ENCODE results near the gene TRABD2A.

TRABD2A gene

GRCh38 chr2:84833481-84834150 lies 47.3 kb downstream of the TRABD2A start:
- Histone ChIP-seq H3K27ac (ENCODE audit: low read depth, low read length) (no peak overlapping the region), H3K36me3 (ENCODE audit: insufficient read depth, low read length) (peaks cover 21% of the 10 kb centered on the region), H3K79me2 (ENCODE audit: control insufficient read depth, insufficient read depth, low read length, unreplicated experiment) (no peaks in the 10 kb centered on the region), H3K4me3 (ENCODE audit: low read depth, low read length) (no peak overlapping the region), H2AFZ (ENCODE audit: low read length, unreplicated experiment) (no peak overlapping the region), H3K27me3 (ENCODE audit: insufficient read depth, low read length) (no peaks in the 10 kb centered on the region), H3K4me1 (ENCODE audit: control insufficient read depth, insufficient read depth, low read length, unreplicated experiment) (no peaks in the 10 kb centered on the region)

GRCh38 chr2:84832772-84833461 lies 48.0 kb downstream of the TRABD2A start:
- Histone ChIP-seq H3K27ac (ENCODE audit: low read depth, low read length) (no peak overlapping the region), H3K79me2 (ENCODE audit: control insufficient read depth, insufficient read depth, low read length, unreplicated experiment) (no peaks in the 10 kb centered on the region), H3K4me1 (ENCODE audit: control insufficient read depth, insufficient read depth, low read length, unreplicated experiment) (no peaks in the 10 kb centered on the region), H3K27me3 (ENCODE audit: insufficient read depth, low read length) (no peaks in the 10 kb centered on the region), H3K36me3 (ENCODE audit: insufficient read depth, low read length) (peaks cover 14% of the 10 kb centered on the region), H3K4me3 (ENCODE audit: low read depth, low read length) (no peak overlapping the region), H2AFZ (ENCODE audit: low read length, unreplicated experiment) (no peak overlapping the region)

DNA sequence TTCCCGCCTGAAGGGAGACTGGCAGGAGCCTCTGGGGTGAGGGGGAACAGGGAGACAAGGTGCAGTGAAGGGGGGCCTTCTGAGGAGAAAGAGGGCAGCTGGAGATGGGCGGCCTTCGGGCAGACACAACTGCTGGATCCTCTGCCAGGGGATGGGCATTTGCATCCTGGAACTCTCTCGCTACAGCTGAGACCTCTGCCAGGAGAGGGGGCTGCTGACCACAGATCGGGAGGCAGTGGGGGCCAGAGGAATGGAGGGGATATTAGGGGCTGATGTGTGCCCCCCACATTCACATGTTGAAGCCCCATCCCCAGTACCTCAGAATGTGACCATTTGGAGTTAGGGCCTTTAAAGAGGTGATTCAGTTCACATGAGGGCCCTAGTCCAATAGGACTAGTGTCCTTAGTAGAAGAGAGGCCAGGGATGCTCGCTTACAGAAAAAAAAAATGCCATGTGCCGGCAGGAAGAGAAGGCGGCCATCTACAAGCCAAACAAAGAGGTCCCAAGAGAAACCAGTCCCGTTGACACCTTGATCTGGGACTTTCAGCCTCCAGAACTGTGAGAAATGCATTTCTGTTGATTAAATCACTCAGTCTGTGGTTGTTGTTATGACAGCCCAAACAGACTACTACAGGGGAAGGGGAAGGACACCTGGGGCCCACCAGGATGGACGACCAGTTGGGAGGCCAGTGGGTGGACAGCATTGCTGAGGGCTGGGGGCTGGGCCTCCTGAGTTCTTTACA lies 50.0 kb downstream of the TRABD2A start:
- Histone ChIP-seq H2AFZ (ENCODE audit: low read length, unreplicated experiment) (no peak overlapping the region), H3K27ac (ENCODE audit: low read depth, low read length) (no peak overlapping the region), H3K4me3 (ENCODE audit: low read depth, low read length) (no peak overlapping the region), H3K27me3 (ENCODE audit: insufficient read depth, low read length) (no peaks in the 10 kb centered on the region), H3K36me3 (ENCODE audit: insufficient read depth, low read length) (peaks cover 4% of the 10 kb centered on the region; the same call in 1 of the 2 replicates), H3K4me1 (ENCODE audit: control insufficient read depth, insufficient read depth, low read length, unreplicated experiment) (no peaks in the 10 kb centered on the region), H3K79me2 (ENCODE audit: control insufficient read depth, insufficient read depth, low read length, unreplicated experiment) (no peaks in the 10 kb centered on the region)

DNA sequence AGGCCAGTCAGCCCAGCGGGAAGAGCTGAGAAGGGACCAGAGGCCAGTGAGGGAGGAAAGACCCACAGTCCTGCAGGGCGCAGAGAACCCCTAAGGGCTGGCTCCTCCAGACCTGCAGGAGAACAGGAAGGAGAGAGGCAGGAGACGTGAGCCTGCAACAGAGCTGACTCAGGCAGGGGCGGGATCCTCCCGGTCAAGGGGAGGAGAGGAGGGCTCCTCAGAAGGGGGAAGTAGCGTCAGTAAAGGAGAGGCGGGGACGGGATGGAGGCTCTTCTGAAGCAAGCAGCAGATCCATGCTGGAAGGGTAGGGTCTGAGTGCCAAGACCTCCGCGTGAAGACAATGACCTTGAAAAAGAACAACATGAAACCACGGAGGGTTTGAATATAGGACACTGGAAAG lies 50.8 kb downstream of the TRABD2A start:
- H3K27me3 ChIP-seq (ENCODE audit: insufficient read depth, low read length): no peaks in the 10 kb centered on the region
- no peaks in the 10 kb centered on the region for H3K79me2 ChIP-seq (ENCODE audit: control insufficient read depth, insufficient read depth, low read length, unreplicated experiment)
- no peak overlapping the region for H3K4me3 ChIP-seq (ENCODE audit: low read depth, low read length)
- H3K36me3 ChIP-seq (ENCODE audit: insufficient read depth, low read length): no peaks in the 10 kb centered on the region
- H2AFZ ChIP-seq (ENCODE audit: low read length, unreplicated experiment): no peak overlapping the region
- H3K4me1 ChIP-seq (ENCODE audit: control insufficient read depth, insufficient read depth, low read length, unreplicated experiment): no peaks in the 10 kb centered on the region
- no peak overlapping the region for H3K27ac ChIP-seq (ENCODE audit: low read depth, low read length)

- Histone ChIP-seq H2AFZ (ENCODE audit: low read length, unreplicated experiment) (no peak overlapping the region), H3K4me3 (ENCODE audit: low read depth, low read length) (no peak overlapping the region), H3K4me1 (ENCODE audit: control insufficient read depth, insufficient read depth, low read length, unreplicated experiment) (no peaks in the 10 kb centered on the region), H3K36me3 (ENCODE audit: insufficient read depth, low read length) (no peaks in the 10 kb centered on the region), H3K79me2 (ENCODE audit: control insufficient read depth, insufficient read depth, low read length, unreplicated experiment) (no peaks in the 10 kb centered on the region), H3K27ac (ENCODE audit: low read depth, low read length) (no peak overlapping the region), H3K27me3 (ENCODE audit: insufficient read depth, low read length) (no peaks in the 10 kb centered on the region)
Observed at GRCh38 chr2:84829693-84830092, 51.2 kb downstream of the TRABD2A start.

DNA sequence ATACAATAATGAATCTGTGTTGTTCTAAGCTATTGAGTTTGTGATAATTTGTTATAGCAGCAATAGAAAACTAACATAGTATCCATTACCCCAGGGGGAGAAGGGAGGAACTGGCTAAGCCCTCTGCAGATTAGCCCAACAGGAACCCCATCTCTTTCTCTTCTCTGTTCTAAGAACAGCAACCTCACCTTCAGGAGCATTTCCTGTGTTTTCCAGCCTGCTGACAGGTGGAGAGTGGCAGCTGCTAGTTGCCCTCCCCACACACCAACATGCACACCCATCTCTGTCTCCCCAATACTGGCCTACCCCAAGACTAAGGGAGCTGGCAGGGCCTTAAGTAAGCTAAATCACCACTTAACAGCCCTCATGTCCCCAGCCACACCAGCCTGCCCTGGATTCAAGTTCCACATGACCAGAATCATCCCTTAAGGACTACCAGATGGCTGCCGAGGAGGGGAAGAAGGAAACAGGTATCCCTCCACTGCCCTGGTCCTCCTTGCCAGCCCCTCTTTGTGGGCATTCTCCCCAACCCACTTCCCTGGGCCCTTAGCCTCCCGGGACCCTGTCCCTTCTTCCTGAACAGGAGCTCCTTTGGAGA lies 52.8 kb downstream of the TRABD2A start:
- Histone ChIP-seq H3K27ac (ENCODE audit: low read depth, low read length) (no peak overlapping the region), H3K36me3 (ENCODE audit: insufficient read depth, low read length) (no peaks in the 10 kb centered on the region), H3K79me2 (ENCODE audit: control insufficient read depth, insufficient read depth, low read length, unreplicated experiment) (no peaks in the 10 kb centered on the region), H3K4me3 (ENCODE audit: low read depth, low read length) (no peak overlapping the region), H2AFZ (ENCODE audit: low read length, unreplicated experiment) (no peak overlapping the region), H3K27me3 (ENCODE audit: insufficient read depth, low read length) (no peaks in the 10 kb centered on the region), H3K4me1 (ENCODE audit: control insufficient read depth, insufficient read depth, low read length, unreplicated experiment) (no peaks in the 10 kb centered on the region)

GRCh38 chr2:84823788-84824187 lies 57.1 kb downstream of the TRABD2A start:
- H3K4me3 ChIP-seq (ENCODE audit: low read depth, low read length): no peak overlapping the region
- no peaks in the 10 kb centered on the region for H3K27me3 ChIP-seq (ENCODE audit: insufficient read depth, low read length)
- H3K36me3 ChIP-seq (ENCODE audit: insufficient read depth, low read length): no peaks in the 10 kb centered on the region
- H3K27ac ChIP-seq (ENCODE audit: low read depth, low read length): no peak overlapping the region
- H3K79me2 ChIP-seq (ENCODE audit: control insufficient read depth, insufficient read depth, low read length, unreplicated experiment): no peaks in the 10 kb centered on the region
- H2AFZ ChIP-seq (ENCODE audit: low read length, unreplicated experiment): no peak overlapping the region
- no peaks in the 10 kb centered on the region for H3K4me1 ChIP-seq (ENCODE audit: control insufficient read depth, insufficient read depth, low read length, unreplicated experiment)

DNA sequence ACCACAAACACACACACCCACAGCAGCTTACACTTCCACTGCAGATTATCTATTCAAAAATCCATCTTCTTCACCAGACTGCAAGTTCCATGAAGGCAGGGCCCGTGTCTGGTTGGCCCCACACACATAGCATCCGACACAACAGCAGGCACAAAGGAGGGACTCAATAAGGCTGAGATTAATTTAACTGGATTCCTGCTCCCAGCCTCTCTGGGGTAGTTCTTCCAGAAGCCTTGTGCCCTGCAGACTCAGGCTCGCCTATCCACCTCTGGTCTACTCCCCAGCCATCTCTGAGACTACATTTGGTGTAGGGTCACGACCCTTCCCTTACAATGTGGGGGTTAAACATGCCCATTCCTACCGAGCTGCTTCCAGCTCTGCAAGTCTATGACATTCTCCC lies 57.7 kb downstream of the TRABD2A start:
- no peak overlapping the region for H3K27ac ChIP-seq (ENCODE audit: low read depth, low read length)
- no peaks in the 10 kb centered on the region for H3K27me3 ChIP-seq (ENCODE audit: insufficient read depth, low read length)
- no peak overlapping the region for H3K4me3 ChIP-seq (ENCODE audit: low read depth, low read length)
- H3K79me2 ChIP-seq (ENCODE audit: control insufficient read depth, insufficient read depth, low read length, unreplicated experiment): no peaks in the 10 kb centered on the region
- H3K4me1 ChIP-seq (ENCODE audit: control insufficient read depth, insufficient read depth, low read length, unreplicated experiment): no peaks in the 10 kb centered on the region
- no peaks in the 10 kb centered on the region for H3K36me3 ChIP-seq (ENCODE audit: insufficient read depth, low read length)
- H2AFZ ChIP-seq (ENCODE audit: low read length, unreplicated experiment): no peak overlapping the region

DNA sequence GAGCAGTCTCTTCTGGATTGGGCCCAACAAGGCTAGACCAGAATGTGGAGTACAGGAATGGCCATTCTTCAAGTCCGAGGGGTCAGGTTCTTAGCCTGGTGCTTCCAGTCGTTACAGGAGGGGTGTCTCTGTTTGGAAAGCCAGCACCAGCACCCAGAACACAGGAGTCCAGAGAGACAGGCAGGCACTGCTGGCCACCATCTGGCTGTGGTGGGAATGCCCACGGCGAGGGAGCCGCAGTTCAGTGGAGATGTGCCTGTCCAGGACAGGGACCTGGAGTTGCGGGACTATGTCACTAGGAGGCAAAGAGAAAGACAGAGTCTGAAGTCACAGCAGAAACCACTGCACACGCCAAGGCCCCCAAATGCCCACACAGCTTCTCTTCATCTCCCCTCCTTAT lies 59.1 kb downstream of the TRABD2A start:
- H2AFZ ChIP-seq (ENCODE audit: low read length, unreplicated experiment): no peak overlapping the region
- no peak overlapping the region for H3K4me3 ChIP-seq (ENCODE audit: low read depth, low read length)
- no peaks in the 10 kb centered on the region for H3K36me3 ChIP-seq (ENCODE audit: insufficient read depth, low read length)
- H3K4me1 ChIP-seq (ENCODE audit: control insufficient read depth, insufficient read depth, low read length, unreplicated experiment): no peaks in the 10 kb centered on the region
- no peaks in the 10 kb centered on the region for H3K27me3 ChIP-seq (ENCODE audit: insufficient read depth, low read length)
- no peaks in the 10 kb centered on the region for H3K79me2 ChIP-seq (ENCODE audit: control insufficient read depth, insufficient read depth, low read length, unreplicated experiment)
- H3K27ac ChIP-seq (ENCODE audit: low read depth, low read length): no peak overlapping the region

DNA sequence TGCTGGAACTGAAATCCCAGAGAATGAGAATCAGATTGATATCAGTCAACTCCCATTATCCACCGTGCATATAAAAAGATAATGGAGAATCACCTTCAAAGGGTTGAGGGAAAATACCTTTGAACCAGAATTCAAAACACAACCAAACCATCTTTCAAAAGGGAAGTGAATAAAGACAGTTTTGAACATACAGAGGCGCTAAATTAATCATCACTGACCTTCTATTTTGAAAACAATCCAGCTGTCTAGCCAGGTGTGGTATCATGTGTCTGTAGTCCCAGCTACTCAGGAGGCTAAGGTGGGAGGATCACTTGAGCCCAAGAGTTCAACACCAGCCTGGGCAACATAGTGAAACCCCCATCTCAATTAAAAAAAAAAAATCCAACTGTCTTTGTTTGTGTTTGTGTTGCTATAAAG lies 63.6 kb downstream of the TRABD2A start:
- Histone ChIP-seq H2AFZ (ENCODE audit: low read length, unreplicated experiment) (no peak overlapping the region), H3K4me3 (ENCODE audit: low read depth, low read length) (no peak overlapping the region), H3K27ac (ENCODE audit: low read depth, low read length) (no peak overlapping the region), H3K27me3 (ENCODE audit: insufficient read depth, low read length) (0 out of 2 replicates have a peak, but pooled peaks cover 3% of the 10 kb centered on the region), H3K79me2 (ENCODE audit: control insufficient read depth, insufficient read depth, low read length, unreplicated experiment) (no peaks in the 10 kb centered on the region), H3K4me1 (ENCODE audit: control insufficient read depth, insufficient read depth, low read length, unreplicated experiment) (peaks cover 4% of the 10 kb centered on the region), H3K36me3 (ENCODE audit: insufficient read depth, low read length) (no peaks in the 10 kb centered on the region)

All from ACC112 (cell line).